ENCODE data around the gene PTPN4. TPM values are rescaled to one million over a fixed set of nuclear protein-coding genes. Genes with fewer than 3 reads are reported as not detected.

PTPN4 gene
- total RNA-seq, 1 experiment from 2014 or later, result 44.5 TPM

DNA sequence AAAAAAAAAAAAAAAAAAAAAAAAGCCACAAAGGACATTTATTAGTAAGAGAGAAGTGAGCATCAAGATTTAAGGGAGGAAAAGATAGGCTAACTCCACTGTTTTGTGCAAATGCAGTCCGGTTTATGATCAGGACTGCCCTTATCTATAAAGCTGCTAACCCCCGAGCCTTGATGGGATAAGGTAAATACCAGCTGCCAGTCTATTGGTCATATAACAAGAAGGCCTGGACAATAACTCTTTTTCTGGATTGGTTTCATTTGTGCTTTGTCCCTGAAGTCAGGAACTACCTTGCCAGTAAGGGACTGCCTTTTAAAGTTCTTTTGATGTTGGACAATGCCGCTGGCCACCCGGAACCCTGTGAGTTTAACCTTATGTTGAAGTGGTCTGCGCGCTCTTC lies 15.4 kb downstream of the PTPN4 start:
- Histone ChIP-seq H3K27ac (ENCODE audit: low read length) (no peak overlapping the region), H3K9me3 (ENCODE audit: low read length) (no peaks in the 10 kb centered on the region), H3K9ac (ENCODE audit: low read length) (no peak overlapping the region), H4K20me1 (ENCODE audit: low read length) (peaks cover 8% of the 10 kb centered on the region; the same call in 1 of the 2 replicates), H3K4me1 (ENCODE audit: insufficient read depth, low read length) (no peaks in the 10 kb centered on the region), H3K4me3 (ENCODE audit: low read length) (no peak overlapping the region), H3F3A (ENCODE audit: low read length, unreplicated experiment) (no peaks in the 10 kb centered on the region), H3K9me2 (replicated peaks; ENCODE audit: low read length) (no peaks in the 10 kb centered on the region), H3K36me3 (ENCODE audit: low read depth, low read length) (peaks cover 3% of the 10 kb centered on the region; the same call in 1 of the 2 replicates), H3K27me3 (ENCODE audit: low read length) (no peaks in the 10 kb centered on the region), H3K4me2 (ENCODE audit: low read length) (no peak overlapping the region), H3K79me2 (ENCODE audit: low read length) (peaks cover 83% of the 10 kb centered on the region), H2AFZ (ENCODE audit: low read length) (no peak overlapping the region)
- TF ChIP-seq, protein P1, sequence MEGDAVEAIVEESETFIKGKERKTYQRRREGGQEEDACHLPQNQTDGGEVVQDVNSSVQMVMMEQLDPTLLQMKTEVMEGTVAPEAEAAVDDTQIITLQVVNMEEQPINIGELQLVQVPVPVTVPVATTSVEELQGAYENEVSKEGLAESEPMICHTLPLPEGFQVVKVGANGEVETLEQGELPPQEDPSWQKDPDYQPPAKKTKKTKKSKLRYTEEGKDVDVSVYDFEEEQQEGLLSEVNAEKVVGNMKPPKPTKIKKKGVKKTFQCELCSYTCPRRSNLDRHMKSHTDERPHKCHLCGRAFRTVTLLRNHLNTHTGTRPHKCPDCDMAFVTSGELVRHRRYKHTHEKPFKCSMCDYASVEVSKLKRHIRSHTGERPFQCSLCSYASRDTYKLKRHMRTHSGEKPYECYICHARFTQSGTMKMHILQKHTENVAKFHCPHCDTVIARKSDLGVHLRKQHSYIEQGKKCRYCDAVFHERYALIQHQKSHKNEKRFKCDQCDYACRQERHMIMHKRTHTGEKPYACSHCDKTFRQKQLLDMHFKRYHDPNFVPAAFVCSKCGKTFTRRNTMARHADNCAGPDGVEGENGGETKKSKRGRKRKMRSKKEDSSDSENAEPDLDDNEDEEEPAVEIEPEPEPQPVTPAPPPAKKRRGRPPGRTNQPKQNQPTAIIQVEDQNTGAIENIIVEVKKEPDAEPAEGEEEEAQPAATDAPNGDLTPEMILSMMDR (conservative IDR thresholded peaks at IDR 0.05; ENCODE audit: low read depth, low read length), result no peak
- no peak for TF ChIP-seq EZH2 (IDR thresholded peaks at IDR 0.05; ENCODE audit: low read length, unreplicated experiment)
- TF ChIP-seq EZH2phosphoT487 (IDR thresholded peaks at IDR 0.05; ENCODE audit: borderline replicate concordance, low read length), result no peak
- POLR2A ChIA-PET (ENCODE audit: unreplicated experiment), result no interaction called here
- BruUV-seq (replicated peaks), result no TSS peak
- intact Hi-C loops (cut with micrococcal nuclease), result no loop called here
- CTCF ChIA-PET, result no interaction called here
- DNase-seq (no peak), ATAC-seq (no peak)

DNA sequence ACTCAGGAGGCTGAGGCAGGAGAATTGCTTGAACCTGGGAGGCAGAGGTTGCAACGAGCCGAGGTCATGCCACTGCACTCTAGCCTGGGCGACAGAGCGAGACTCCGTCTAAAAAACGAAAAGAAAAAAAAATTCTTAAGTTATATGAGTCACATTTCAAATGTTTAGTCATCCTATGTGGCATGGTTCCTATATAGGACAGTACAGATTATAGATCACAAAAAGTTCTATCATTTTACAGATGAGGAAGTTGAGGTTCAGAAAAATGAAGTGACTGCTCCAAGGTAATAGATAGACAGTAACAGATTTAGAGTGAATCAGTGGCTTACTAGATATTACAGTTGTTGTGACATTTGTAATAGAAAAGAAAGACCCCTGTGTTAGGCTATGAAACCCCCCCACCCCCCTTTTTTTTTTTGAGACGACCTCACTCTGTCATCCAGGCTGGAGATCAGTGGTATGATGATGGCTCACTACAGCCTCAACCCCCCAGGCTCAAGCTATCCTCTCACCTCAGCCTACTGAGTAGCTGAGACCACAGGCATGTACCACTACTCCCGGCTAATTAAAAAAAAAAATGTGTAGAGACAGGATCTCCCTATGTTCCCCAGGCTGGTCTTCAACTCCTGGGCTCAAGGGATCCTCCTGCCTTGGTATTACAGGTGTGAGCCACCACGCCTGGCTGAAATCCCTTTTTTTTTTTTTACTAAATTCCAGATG lies 22.7 kb downstream of the PTPN4 start:
- DNase-seq, result peak; percentile 53
- ChIA-PET CTCF (no interaction called here), POLR2A (ENCODE audit: unreplicated experiment) (no interaction called here)
- H3K79me2 ChIP-seq (ENCODE audit: low read length), result peaks cover 92% of the 10 kb centered on the region
- peaks cover 27% of the 10 kb centered on the region for H4K20me1 ChIP-seq (ENCODE audit: low read length)
- H3K9me3 ChIP-seq (ENCODE audit: low read length), result no peaks in the 10 kb centered on the region
- ATAC-seq, result peak; percentile 40; the same call in 1 of the 2 replicates
- H3K27me3 ChIP-seq (ENCODE audit: low read length), result no peaks in the 10 kb centered on the region
- no peak overlapping the region for H2AFZ ChIP-seq (ENCODE audit: low read length)
- no peak overlapping the region for H3K27ac ChIP-seq (ENCODE audit: low read length)
- H3K36me3 ChIP-seq (ENCODE audit: low read depth, low read length), result no peaks in the 10 kb centered on the region
- no peak overlapping the region for H3K9ac ChIP-seq (ENCODE audit: low read length)
- H3F3A ChIP-seq (ENCODE audit: low read length, unreplicated experiment), result no peaks in the 10 kb centered on the region
- BruUV-seq (replicated peaks), result no TSS peak
- H3K9me2 ChIP-seq (replicated peaks; ENCODE audit: low read length), result no peaks in the 10 kb centered on the region
- intact Hi-C loops (cut with micrococcal nuclease), result no loop called here
- TF ChIP-seq EZH2phosphoT487 (IDR thresholded peaks at IDR 0.05; ENCODE audit: borderline replicate concordance, low read length), result no peak
- TF ChIP-seq EZH2 (IDR thresholded peaks at IDR 0.05; ENCODE audit: low read length, unreplicated experiment), result no peak
- TF ChIP-seq, protein P1 (conservative IDR thresholded peaks at IDR 0.05; ENCODE audit: low read depth, low read length), result no peak
- peaks cover 13% of the 10 kb centered on the region for H3K4me1 ChIP-seq (ENCODE audit: insufficient read depth, low read length)
- no peak overlapping the region for H3K4me3 ChIP-seq (ENCODE audit: low read length)
- peak overlapping the region; percentile 33; the same call in 1 of the 2 replicates for H3K4me2 ChIP-seq (ENCODE audit: low read length)

DNA sequence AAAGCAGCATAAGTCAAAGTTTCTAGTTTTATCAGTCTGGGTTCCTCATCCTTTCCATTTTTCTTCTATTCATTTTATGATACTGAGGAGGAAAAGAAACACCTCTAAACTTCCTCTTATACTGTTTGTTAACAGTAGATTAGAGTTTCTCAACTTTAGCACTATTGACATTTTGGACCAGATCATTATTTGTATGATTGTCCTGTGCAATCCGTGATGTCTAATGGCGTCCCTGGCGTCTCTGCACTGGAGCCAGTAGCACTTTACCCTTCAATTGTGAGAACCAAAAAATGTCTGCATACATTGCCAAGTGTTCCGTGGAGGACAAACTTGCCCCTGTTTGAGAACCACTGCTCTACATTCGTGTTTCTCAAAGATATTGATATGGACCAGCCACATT lies 25.2 kb downstream of the PTPN4 start:
- no peak for ATAC-seq
- no peak overlapping the region for H3K9ac ChIP-seq (ENCODE audit: low read length)
- BruUV-seq (replicated peaks), result no TSS peak
- ChIA-PET POLR2A (ENCODE audit: unreplicated experiment) (no interaction called here), CTCF (no interaction called here)
- no peaks in the 10 kb centered on the region for H3F3A ChIP-seq (ENCODE audit: low read length, unreplicated experiment)
- H3K27me3 ChIP-seq (ENCODE audit: low read length), result no peaks in the 10 kb centered on the region
- H3K4me3 ChIP-seq (ENCODE audit: low read length), result no peak overlapping the region
- H4K20me1 ChIP-seq (ENCODE audit: low read length), result peaks cover 26% of the 10 kb centered on the region
- TF ChIP-seq, protein P1 (conservative IDR thresholded peaks at IDR 0.05; ENCODE audit: low read depth, low read length), result no peak
- TF ChIP-seq EZH2phosphoT487 (IDR thresholded peaks at IDR 0.05; ENCODE audit: borderline replicate concordance, low read length) (no peak), EZH2 (IDR thresholded peaks at IDR 0.05; ENCODE audit: low read length, unreplicated experiment) (no peak)
- H3K9me3 ChIP-seq (ENCODE audit: low read length), result no peaks in the 10 kb centered on the region
- H3K36me3 ChIP-seq (ENCODE audit: low read depth, low read length), result peaks cover 3% of the 10 kb centered on the region; the same call in 1 of the 2 replicates
- DNase-seq, result no peak
- intact Hi-C loops (cut with micrococcal nuclease), result no loop called here
- no peak overlapping the region for H2AFZ ChIP-seq (ENCODE audit: low read length)
- no peak overlapping the region for H3K4me2 ChIP-seq (ENCODE audit: low read length)
- H3K4me1 ChIP-seq (ENCODE audit: insufficient read depth, low read length), result peaks cover 13% of the 10 kb centered on the region
- peaks cover 95% of the 10 kb centered on the region for H3K79me2 ChIP-seq (ENCODE audit: low read length)
- no peaks in the 10 kb centered on the region for H3K9me2 ChIP-seq (replicated peaks; ENCODE audit: low read length)
- H3K27ac ChIP-seq (ENCODE audit: low read length), result no peak overlapping the region
